PC-3 (cell line): ENCODE data around the gene MAP2. TPM values are rescaled to one million over a fixed set of nuclear protein-coding genes. Genes with fewer than 3 reads are reported as not detected.

Experiments used
- ATAC-seq: fragments of 200-7000 bp; cut with Tn5 transposase; 2 replicates; pipeline ENCODE4 v1.9.1; 2020; ENCODE audit warnings: mild to moderate bottlenecking, moderate library complexity
- BruUV-seq: library from RNA; stranded (reverse); fragments of 400-500 nt; replicated peaks from 2 replicates; lab custom pipeline; 2021; lab: Mats Ljungman, UMichigan
- CTCF ChIA-PET: fragments of 300-600 bp; sonication (Branson Sonifier 250); formaldehyde crosslinking; loops from one replicate; lab custom pipeline; 2022; ENCODE audit warnings: antibody characterized with exemption; lab: Charles Lee
- POLR2A ChIA-PET: fragments of 300-600 bp; sonication (Branson Sonifier 250); formaldehyde crosslinking; loops from one replicate; lab custom pipeline; 2022; ENCODE audit warnings: antibody characterized with exemption; ENCODE audit not compliant: unreplicated experiment; lab: Charles Lee
- DNase-seq: peaks from one replicate; pipeline ENCODE4 v3.0.0-alpha.2; 2015
- H2AFZ ChIP-seq: fragments of 300-600 bp; sonication (generic); 2 replicates; pipeline ENCODE4 v1.6.0; 2016; ENCODE audit warnings: antibody characterized with exemption, low read length
- H3F3A ChIP-seq: fragments of 300-600 bp; sonication (generic); one replicate; pipeline ENCODE4 v1.6.0; 2017; ENCODE audit warnings: antibody characterized with exemption, low read length, control low read depth, mild to moderate bottlenecking; ENCODE audit not compliant: unreplicated experiment
- H3K27ac ChIP-seq: fragments of 300-600 bp; sonication (generic); 2 replicates; pipeline ENCODE4 v1.5.1; 2016; ENCODE audit warnings: mild to moderate bottlenecking, low read length
- H3K27me3 ChIP-seq: fragments of 300-600 bp; sonication (generic); 2 replicates; pipeline ENCODE4 v1.6.1; 2016; ENCODE audit warnings: low read length, mixed read lengths
- H3K36me3 ChIP-seq: fragments of 300-600 bp; sonication (generic); 2 replicates; pipeline ENCODE4 v1.6.1; 2016; ENCODE audit warnings: low read depth, mixed run types, low read length, mixed read lengths
- H3K4me1 ChIP-seq: fragments of 300-600 bp; sonication (generic); 2 replicates; pipeline ENCODE4 v1.5.1; 2016; ENCODE audit warnings: low read length; ENCODE audit not compliant: insufficient read depth
- H3K4me2 ChIP-seq: fragments of 300-600 bp; sonication (generic); 2 replicates; pipeline ENCODE4 v1.6.0; 2016; ENCODE audit warnings: low read length
- H3K4me3 ChIP-seq: fragments of 300-600 bp; sonication (generic); 2 replicates; pipeline ENCODE4 v1.5.1; 2016; ENCODE audit warnings: mild to moderate bottlenecking, low read length, mixed read lengths
- H3K79me2 ChIP-seq: fragments of 300-600 bp; sonication (generic); 2 replicates; pipeline ENCODE4 v1.6.1; 2017; ENCODE audit warnings: low read length, mixed read lengths
- H3K9ac ChIP-seq: fragments of 300-600 bp; sonication (generic); 2 replicates; pipeline ENCODE4 v1.6.0; 2016; ENCODE audit warnings: mild to moderate bottlenecking, low read length
- H3K9me2 ChIP-seq: fragments of 300-600 bp; sonication (generic); replicated peaks from 2 replicates; pipeline ENCODE4 v1.6.1; 2016; ENCODE audit warnings: mixed run types, low read length, mixed read lengths
- H3K9me3 ChIP-seq: fragments of 300-600 bp; sonication (generic); 2 replicates; pipeline ENCODE4 v1.6.1; 2016; ENCODE audit warnings: low read length, mixed read lengths
- H4K20me1 ChIP-seq: fragments of 300-600 bp; sonication (generic); 2 replicates; pipeline ENCODE4 v1.6.1; 2016; ENCODE audit warnings: low read length, mixed read lengths
- CTCF ChIP-seq: fragments of 300-600 bp; sonication (generic); conservative IDR thresholded peaks from 2 replicates; pipeline ENCODE4 v1.5.1; 2017; ENCODE audit warnings: antibody characterized with exemption, low read depth, mild to moderate bottlenecking, low read length
- EZH2 ChIP-seq: fragments of 300-600 bp; sonication (generic); IDR thresholded peaks from one replicate; pipeline ENCODE4 v1.6.1; 2017; ENCODE audit warnings: antibody characterized with exemption, mild to moderate bottlenecking, low read length; ENCODE audit not compliant: unreplicated experiment
- EZH2phosphoT487 ChIP-seq: fragments of 300-600 bp; sonication (generic); IDR thresholded peaks from 2 replicates; pipeline ENCODE4 v1.6.1; 2018; ENCODE audit warnings: mild to moderate bottlenecking, antibody characterized with exemption, low read length, borderline replicate concordance
- intact Hi-C: fragments of 100-400 bp; cut with micrococcal nuclease; formaldehyde crosslinking; loops from 2 replicates; pipeline ENCODE4 v1.9.0; 2023
- total RNA-seq: library from RNA; depleted of rRNA; stranded (reverse); fragments of >200 nt; gene quantifications from 2 replicates; pipeline ENCODE4 v1.2.3, GENCODE V29; 2014

Gene MAP2
- total RNA-seq, 1 experiment from 2014 or later, result 2.1 TPM

- intact Hi-C loops, result no loop called here
- H3K4me3 ChIP-seq, result no peak overlapping the region
- no peaks in the 10 kb centered on the region for H4K20me1 ChIP-seq
- no peak overlapping the region for H2AFZ ChIP-seq
- ATAC-seq, result no peak
- H3K79me2 ChIP-seq, result no peaks in the 10 kb centered on the region
- H3K9me2 ChIP-seq, result no peaks in the 10 kb centered on the region
- no peaks in the 10 kb centered on the region for H3K4me1 ChIP-seq
- BruUV-seq, result no TSS peak
- no peak for DNase-seq
- H3K36me3 ChIP-seq, result no peaks in the 10 kb centered on the region
- H3F3A ChIP-seq, result no peaks in the 10 kb centered on the region
- H3K27me3 ChIP-seq, result 0 out of 2 replicates have a peak, but pooled peaks cover 2% of the 10 kb centered on the region
- no peak overlapping the region for H3K9ac ChIP-seq
- no peak overlapping the region for H3K4me2 ChIP-seq
- no peak for TF ChIP-seq EZH2phosphoT487
- TF ChIP-seq CTCF, result no peak
- no peak for TF ChIP-seq EZH2
- H3K9me3 ChIP-seq, result no peaks in the 10 kb centered on the region
- ChIA-PET CTCF (no interaction called here), POLR2A (no interaction called here)
- no peak overlapping the region for H3K27ac ChIP-seq
These were observed 342.8 kb downstream of the MAP2 start for GRCh38 chr2:209766613-209767012.

- H3K79me2 ChIP-seq, result no peaks in the 10 kb centered on the region
- CTCF ChIA-PET, result no interaction called here
- no TSS peak for BruUV-seq
These were observed 343.5 kb downstream of the MAP2 start for GRCh38 chr2:209767316-209767715.

More at GRCh38 chr2:209767316-209767715, 343.5 kb downstream of the MAP2 start:
- H3K4me3 ChIP-seq, result no peak overlapping the region
- H3K27ac ChIP-seq, result no peak overlapping the region
- no peaks in the 10 kb centered on the region for H4K20me1 ChIP-seq
- intact Hi-C loops, result no loop called here
- no peaks in the 10 kb centered on the region for H3K9me2 ChIP-seq
- H3K4me1 ChIP-seq, result no peaks in the 10 kb centered on the region
- H3F3A ChIP-seq, result no peaks in the 10 kb centered on the region
- H3K4me2 ChIP-seq, result no peak overlapping the region
- no peaks in the 10 kb centered on the region for H3K9me3 ChIP-seq
- POLR2A ChIA-PET, result no interaction called here
- DNase-seq (no peak), ATAC-seq (no peak)
- H2AFZ ChIP-seq, result no peak overlapping the region
- no peaks in the 10 kb centered on the region for H3K36me3 ChIP-seq
- H3K27me3 ChIP-seq, result peaks cover 4% of the 10 kb centered on the region; the same call in 1 of the 2 replicates
- no peak overlapping the region for H3K9ac ChIP-seq
- no peak for TF ChIP-seq CTCF
- no peak for TF ChIP-seq EZH2phosphoT487
- no peak for TF ChIP-seq EZH2
